Tibial artery (tissue), 4 donors: ENCODE results near the gene SHISA5.

Source experiments
- DNase-seq, 2 donors: peaks; one replicate each; pipeline ENCODE4 v3.0.0-alpha.2; 2019
- H3K27ac ChIP-seq, 2 donors: fragments of 200-600 bp; sonication (generic) in 1 of 2; 1 replicate in 1 of 2; 2 replicates in 1 of 2; pipeline ENCODE4 v1.5.1; 2018 to 2019; ENCODE audit warnings: mild to moderate bottlenecking in 1 of 2
- H3K27me3 ChIP-seq, 2 donors: fragments of 200-600 bp; sonication (generic) in 1 of 2; one replicate each; pipeline versions ENCODE4 v1.5.1 to v1.6.0; 2016 to 2019
- H3K36me3 ChIP-seq, 3 donors: fragments of 200-600 bp; sonication (generic) in 2 of 3; one replicate each; pipeline ENCODE4 v1.5.1; 2016 to 2019; ENCODE audit warnings: mild to moderate bottlenecking in 2 of 3
- H3K4me1 ChIP-seq, 4 donors: fragments of 200-600 bp; sonication (generic) in 2 of 4; 1 replicate in 3 of 4; 2 replicates in 1 of 4; pipeline ENCODE4 v1.5.1; 2016 to 2019
- H3K4me3 ChIP-seq, 2 donors: fragments of 200-600 bp; sonication (generic) in 1 of 2; 1 replicate in 1 of 2; 2 replicates in 1 of 2; pipeline ENCODE4 v1.5.1; 2018 to 2019; ENCODE audit warnings: mild to moderate bottlenecking in 2 of 2
- H3K9me3 ChIP-seq, 3 donors: fragments of 200-600 bp; sonication (generic) in 1 of 3; one replicate each; pipeline ENCODE4 v1.5.1; 2016 to 2019
- intact Hi-C: fragments of 100-400 bp; cut with DNase I; formaldehyde crosslinking; loops from one replicate; pipeline ENCODE4 v1.15.0; 2023; ENCODE audit warnings: low total_unique reads
- TF ChIP-seq, protein P1 (sequence below), 2 experiments: fragments of 200-600 bp in 1 of 2; fragments of 450-650 bp in 1 of 2; IDR thresholded peaks; one replicate each; pipeline ENCODE4 v1.5.1; 2017 to 2019; ENCODE audit warnings: antibody characterized with exemption in 2 of 2, mild to moderate bottlenecking in 1 of 2, moderate library complexity in 1 of 2

The SHISA5 gene

DNA sequence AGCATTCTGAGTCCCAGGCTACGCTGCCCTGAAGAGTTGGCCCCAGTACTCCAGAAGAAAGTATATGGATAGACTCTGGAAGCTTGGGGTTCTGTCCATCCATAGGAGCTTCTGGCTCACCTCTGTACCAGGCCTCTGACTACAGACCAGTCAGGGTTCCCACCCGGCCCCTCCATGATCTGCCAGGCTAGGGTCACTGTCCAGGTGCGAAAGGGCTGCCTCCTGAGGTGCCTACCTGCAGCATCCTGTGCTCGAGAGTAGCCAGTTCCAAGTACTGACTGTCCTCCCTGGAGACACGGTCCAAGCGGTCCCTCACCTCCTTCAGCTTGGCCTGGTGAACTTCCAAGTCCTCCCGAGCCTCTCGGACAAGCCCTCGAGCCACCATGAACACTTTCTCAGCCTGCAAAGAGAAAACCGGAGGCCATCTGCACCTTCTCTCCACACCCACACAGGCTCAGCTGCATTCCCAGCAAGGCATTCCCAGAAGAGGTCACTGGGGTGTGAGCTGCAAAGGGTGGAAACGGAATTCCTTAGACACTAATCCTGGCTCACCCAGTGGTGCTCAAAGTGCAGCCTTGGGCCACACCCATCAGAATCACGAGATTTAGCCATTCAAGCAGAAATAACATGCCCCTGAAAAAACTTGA lies 70.4 kb downstream of the SHISA5 start:
- peak overlapping the region; percentile 10 to 15 for H3K4me3 ChIP-seq
- intact Hi-C loops = loop anchor here (10.0 kb wide), 2 partner anchors 129 to 199 kb away; partner anchors contain the start of gene NME6

DNA sequence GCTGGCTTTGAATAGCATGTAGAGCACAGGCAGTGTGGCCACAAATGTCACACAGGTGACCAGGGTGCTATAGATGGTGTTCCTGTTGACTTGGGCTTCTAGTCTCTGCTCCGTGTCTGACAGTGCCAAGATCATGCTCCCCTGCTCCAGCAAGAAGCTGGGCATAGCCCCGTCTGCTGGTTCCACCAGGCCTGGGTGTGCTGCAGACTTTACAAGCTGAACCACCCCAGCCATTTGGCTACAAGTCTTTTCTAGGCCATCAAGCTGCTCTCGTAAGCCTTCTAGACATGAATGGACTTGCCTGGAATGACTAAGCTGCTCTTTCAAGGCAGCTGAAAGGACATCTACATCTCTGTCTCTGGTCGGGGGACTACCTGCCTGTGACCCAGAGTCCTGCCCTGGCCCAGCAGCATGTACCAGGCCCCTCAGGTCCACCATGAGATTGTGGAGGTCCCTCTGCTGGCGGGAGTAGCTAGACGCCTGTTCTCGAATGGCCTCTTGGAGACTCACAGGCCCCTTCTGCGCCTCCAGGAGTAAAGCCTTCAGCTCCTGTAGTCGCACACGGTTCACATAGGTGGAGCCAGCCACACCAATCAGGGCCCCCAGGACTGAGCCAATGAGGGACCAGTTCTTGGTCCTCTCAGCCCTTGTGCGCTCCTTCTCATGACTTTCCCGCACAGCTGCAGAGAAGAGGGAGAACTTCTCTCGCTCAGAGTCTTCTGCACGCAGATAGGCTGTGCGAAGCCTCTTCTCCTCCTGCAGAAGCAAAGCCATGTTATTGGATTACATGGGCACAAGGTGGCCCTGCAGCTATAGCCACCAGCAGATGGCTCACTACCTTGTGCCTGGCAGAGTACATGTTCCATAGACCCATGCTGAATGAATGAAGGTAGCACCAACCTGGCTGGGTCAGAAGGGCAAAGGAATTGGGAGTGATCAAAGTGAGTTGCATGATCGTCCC lies 71.3 kb downstream of the SHISA5 start:
- Histone ChIP-seq H3K4me3 (no peak overlapping the region), H3K27me3 (no peaks in the 10 kb centered on the region), H3K4me1 (peaks cover 0 to 58% (median 42%) of the 10 kb centered on the region in 4 donors), H3K9me3 (no peaks in the 10 kb centered on the region), H3K27ac (peak overlapping the region; percentile 93 to 99), H3K36me3 (peaks cover 0 to 15% (median 0%) of the 10 kb centered on the region in 3 donors)
- intact Hi-C loops = loop anchor here (10.0 kb wide), 2 partner anchors 128 to 198 kb away; partner anchors contain the start of gene NME6
- DNase-seq = peak; percentile 18 to 63
- TF ChIP-seq, protein P1, sequence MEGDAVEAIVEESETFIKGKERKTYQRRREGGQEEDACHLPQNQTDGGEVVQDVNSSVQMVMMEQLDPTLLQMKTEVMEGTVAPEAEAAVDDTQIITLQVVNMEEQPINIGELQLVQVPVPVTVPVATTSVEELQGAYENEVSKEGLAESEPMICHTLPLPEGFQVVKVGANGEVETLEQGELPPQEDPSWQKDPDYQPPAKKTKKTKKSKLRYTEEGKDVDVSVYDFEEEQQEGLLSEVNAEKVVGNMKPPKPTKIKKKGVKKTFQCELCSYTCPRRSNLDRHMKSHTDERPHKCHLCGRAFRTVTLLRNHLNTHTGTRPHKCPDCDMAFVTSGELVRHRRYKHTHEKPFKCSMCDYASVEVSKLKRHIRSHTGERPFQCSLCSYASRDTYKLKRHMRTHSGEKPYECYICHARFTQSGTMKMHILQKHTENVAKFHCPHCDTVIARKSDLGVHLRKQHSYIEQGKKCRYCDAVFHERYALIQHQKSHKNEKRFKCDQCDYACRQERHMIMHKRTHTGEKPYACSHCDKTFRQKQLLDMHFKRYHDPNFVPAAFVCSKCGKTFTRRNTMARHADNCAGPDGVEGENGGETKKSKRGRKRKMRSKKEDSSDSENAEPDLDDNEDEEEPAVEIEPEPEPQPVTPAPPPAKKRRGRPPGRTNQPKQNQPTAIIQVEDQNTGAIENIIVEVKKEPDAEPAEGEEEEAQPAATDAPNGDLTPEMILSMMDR (IDR thresholded peaks at IDR 0.05) = no peak

More for the DNA sequence above, 70.4 kb downstream of the SHISA5 start:
- Histone ChIP-seq H3K27ac (peak overlapping the region; percentile 93 to 99), H3K9me3 (no peaks in the 10 kb centered on the region), H3K36me3 (peaks cover 0 to 15% (median 0%) of the 10 kb centered on the region in 3 donors), H3K27me3 (no peaks in the 10 kb centered on the region), H3K4me1 (peaks cover 0 to 49% (median 36%) of the 10 kb centered on the region in 4 donors)
- peak; percentile 67 to 73 for DNase-seq
- TF ChIP-seq, protein P1 (IDR thresholded peaks at IDR 0.05) = no peak

DNA sequence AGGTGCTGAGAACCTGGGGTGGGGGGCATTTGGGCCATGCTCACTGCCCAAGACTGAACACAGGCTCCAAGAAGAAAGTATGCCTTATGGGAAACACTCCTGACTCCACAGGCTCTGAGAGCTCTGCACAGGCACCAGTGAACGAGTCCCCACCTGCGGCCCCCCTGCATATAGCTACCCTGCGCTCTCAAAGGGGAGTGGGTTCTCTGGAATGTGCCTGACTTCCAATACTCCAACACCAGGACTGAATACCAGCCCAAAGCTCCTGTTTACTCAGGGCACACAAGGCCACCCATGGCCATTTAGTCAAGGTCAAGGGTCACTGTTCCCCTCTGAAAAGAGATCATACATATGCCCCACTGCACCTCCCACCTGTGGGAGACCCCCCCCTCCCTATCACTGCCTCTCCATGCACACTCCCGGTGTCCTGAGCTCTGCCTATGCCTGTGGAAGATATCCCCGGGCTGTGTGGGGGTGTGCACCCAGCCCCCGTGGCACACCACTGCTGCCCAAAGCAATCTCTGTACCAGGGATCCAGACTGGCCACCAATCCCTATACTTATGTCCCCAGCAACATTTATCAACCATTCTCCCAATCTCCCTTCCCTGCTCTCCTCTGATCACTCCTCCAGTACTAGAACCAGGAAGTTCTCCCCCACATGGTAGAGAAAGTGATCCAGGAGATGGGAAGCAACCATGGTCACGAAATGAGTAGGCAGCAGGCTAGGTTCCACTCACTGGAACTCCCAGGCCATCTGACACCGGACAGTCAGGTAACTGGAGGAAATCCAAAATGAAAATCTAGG lies 72.5 kb downstream of the SHISA5 start:
- H3K4me3 ChIP-seq = no peak overlapping the region
- H3K36me3 ChIP-seq = peaks cover 0 to 15% (median 0%) of the 10 kb centered on the region in 3 donors
- TF ChIP-seq, protein P1 (IDR thresholded peaks at IDR 0.05) = no peak
- intact Hi-C loops = loop anchor here (10.0 kb wide), 2 partner anchors 127 to 197 kb away; partner anchors contain the start of gene NME6
- no peaks in the 10 kb centered on the region for H3K27me3 ChIP-seq
- H3K4me1 ChIP-seq = peaks cover 0 to 71% (median 52%) of the 10 kb centered on the region in 4 donors
- no peaks in the 10 kb centered on the region for H3K9me3 ChIP-seq
- peak overlapping the region; percentile 93 to 99 for H3K27ac ChIP-seq
- peak; percentile 18 to 55 for DNase-seq

DNA sequence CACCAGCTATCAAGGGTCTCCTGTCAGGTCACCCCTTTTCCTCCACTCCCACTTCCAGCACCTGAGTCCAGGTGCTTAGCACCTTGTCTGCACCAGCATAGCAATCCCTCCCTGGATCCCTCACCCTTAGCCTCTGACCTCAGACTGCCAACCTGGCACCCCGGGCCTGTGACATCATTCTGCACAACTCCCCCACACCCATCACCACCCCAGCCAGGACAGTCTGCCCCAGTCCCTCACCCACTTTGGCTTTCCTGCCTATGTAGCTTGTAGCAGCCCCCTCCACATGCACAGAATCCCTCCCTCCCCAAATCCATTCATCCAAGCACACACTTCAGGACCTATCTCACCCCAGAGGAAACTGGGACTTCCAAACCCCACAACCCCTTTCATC lies 73.3 kb downstream of the SHISA5 start:
- peak in 1 of 2 donors; percentile 63 for DNase-seq
- H3K27me3 ChIP-seq = no peaks in the 10 kb centered on the region
- H3K36me3 ChIP-seq = peaks cover 0 to 15% (median 0%) of the 10 kb centered on the region in 3 donors
- H3K27ac ChIP-seq = peak overlapping the region; percentile 93 to 99
- H3K4me1 ChIP-seq = peaks cover 0 to 78% (median 58%) of the 10 kb centered on the region in 4 donors
- TF ChIP-seq, protein P1 (IDR thresholded peaks at IDR 0.05) = no peak
- H3K9me3 ChIP-seq = no peaks in the 10 kb centered on the region
- intact Hi-C loops = loop anchor here (10.0 kb wide), 2 partner anchors 126 to 196 kb away; partner anchors contain the start of gene NME6
- peak overlapping the region in 1 of 2 donors; percentile 87 for H3K4me3 ChIP-seq
